Stomach smooth muscle (tissue), 2 donors: ENCODE results near the gene SREBF2.

Experiments used
- H3K27ac ChIP-seq: one replicate; pipeline ENCODE4 v1.7.0; 2013; ENCODE audit warnings: mild to moderate bottlenecking, low read length, inconsistent platforms
- H3K27me3 ChIP-seq, 2 donors: one replicate each; pipeline ENCODE4 v1.7.0; 2013; ENCODE audit warnings: low read length in 2 of 2; ENCODE audit not compliant: insufficient read depth in 2 of 2, control insufficient read depth in 1 of 2
- H3K36me3 ChIP-seq, 2 donors: one replicate each; pipeline ENCODE4 v1.7.0; 2013; ENCODE audit warnings: low read length in 2 of 2; ENCODE audit not compliant: control insufficient read depth in 2 of 2, insufficient read depth in 2 of 2
- H3K4me1 ChIP-seq: one replicate; pipeline ENCODE4 v1.7.0; 2013; ENCODE audit warnings: low read length; ENCODE audit not compliant: control insufficient read depth, insufficient read depth
- H3K4me3 ChIP-seq, 2 donors: one replicate each; pipeline ENCODE4 v1.7.0; 2013; ENCODE audit warnings: low read length in 2 of 2
- H3K9ac ChIP-seq, 2 donors: one replicate each; pipeline ENCODE4 v1.7.0; 2013; ENCODE audit warnings: low read length in 2 of 2, mild to moderate bottlenecking in 1 of 2
- H3K9me3 ChIP-seq, 2 donors: one replicate each; pipeline ENCODE4 v1.7.0; 2013; ENCODE audit warnings: low read length in 2 of 2; ENCODE audit not compliant: control insufficient read depth in 2 of 2
- donor health status: healthy.
- donor health status: Pancreatic carcinoma.

Gene SREBF2

DNA sequence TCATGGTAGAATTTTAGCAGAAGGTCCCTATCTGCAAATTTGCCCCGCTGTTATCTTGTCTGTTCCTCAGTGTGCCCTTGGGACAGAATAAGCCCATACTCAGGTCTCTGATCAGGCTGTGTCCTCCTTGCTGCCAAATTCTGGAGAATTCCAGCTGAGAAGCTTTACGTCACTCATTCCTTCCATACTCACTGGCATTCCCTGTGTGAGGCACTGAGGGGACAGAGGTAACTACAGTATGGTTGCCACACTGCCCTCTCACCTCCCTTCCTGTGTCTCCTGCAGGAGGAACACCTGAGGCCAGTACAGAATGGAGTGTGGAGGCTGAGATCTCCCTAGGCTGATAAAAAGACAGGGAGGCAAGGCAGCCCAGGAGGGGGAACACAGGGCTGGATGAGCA, 50.5 kb downstream of the SREBF2 start:
- Histone ChIP-seq H3K4me3 (no peak overlapping the region), H3K36me3 (peaks cover 56 to 72% of the 10 kb centered on the region in 2 donors), H3K9me3 (no peaks in the 10 kb centered on the region), H3K27ac (no peak overlapping the region), H3K9ac (no peak overlapping the region), H3K4me1 (no peaks in the 10 kb centered on the region), H3K27me3 (no peaks in the 10 kb centered on the region)

DNA sequence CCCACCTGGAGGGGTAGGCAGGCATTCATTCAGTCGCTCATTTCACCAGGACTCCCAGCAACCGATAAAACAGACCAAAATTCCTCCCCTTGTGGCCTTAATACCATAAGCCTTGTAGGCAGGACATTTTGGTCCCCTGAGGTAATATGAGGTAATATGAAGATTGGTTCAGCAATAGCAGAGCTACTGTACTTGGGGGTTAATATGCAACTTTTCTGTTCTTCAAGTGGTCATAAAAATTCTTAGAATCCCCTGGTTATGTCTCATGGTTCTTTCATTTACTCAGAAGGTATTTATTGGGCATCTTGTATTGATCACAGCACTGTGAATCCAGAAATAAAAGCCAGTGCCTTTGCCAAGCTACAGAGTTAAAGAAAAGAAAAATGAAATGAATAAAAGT, 52.2 kb downstream of the SREBF2 start:
- no peaks in the 10 kb centered on the region for H3K27me3 ChIP-seq
- H3K9ac ChIP-seq, result no peak overlapping the region
- H3K27ac ChIP-seq, result no peak overlapping the region
- H3K9me3 ChIP-seq, result no peaks in the 10 kb centered on the region
- no peak overlapping the region for H3K4me3 ChIP-seq
- peaks cover 55 to 69% of the 10 kb centered on the region in 2 donors for H3K36me3 ChIP-seq
- no peaks in the 10 kb centered on the region for H3K4me1 ChIP-seq

DNA sequence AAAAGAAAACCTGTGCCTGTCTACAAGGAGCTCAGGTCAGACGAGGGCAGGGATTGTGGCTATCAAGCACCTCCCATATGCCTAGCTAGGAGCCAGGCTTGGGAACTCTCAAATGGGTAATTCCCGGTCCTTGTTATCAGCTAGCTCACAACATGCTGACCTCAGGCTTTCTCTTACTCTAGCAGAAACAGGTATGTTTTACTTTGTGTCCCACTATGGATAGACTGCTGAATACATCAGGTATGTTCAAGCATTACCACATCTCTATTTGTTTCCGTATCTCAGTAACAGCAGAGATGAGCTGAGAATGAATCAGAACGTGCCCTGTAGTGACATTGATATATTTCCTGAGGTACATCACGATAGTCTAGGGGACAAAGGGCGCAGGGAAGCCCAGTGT, 52.6 kb downstream of the SREBF2 start:
- Histone ChIP-seq H3K4me3 (no peak overlapping the region), H3K4me1 (no peaks in the 10 kb centered on the region), H3K36me3 (peaks cover 57 to 72% of the 10 kb centered on the region in 2 donors), H3K9me3 (no peaks in the 10 kb centered on the region), H3K27me3 (no peaks in the 10 kb centered on the region), H3K9ac (no peak overlapping the region), H3K27ac (no peak overlapping the region)

DNA sequence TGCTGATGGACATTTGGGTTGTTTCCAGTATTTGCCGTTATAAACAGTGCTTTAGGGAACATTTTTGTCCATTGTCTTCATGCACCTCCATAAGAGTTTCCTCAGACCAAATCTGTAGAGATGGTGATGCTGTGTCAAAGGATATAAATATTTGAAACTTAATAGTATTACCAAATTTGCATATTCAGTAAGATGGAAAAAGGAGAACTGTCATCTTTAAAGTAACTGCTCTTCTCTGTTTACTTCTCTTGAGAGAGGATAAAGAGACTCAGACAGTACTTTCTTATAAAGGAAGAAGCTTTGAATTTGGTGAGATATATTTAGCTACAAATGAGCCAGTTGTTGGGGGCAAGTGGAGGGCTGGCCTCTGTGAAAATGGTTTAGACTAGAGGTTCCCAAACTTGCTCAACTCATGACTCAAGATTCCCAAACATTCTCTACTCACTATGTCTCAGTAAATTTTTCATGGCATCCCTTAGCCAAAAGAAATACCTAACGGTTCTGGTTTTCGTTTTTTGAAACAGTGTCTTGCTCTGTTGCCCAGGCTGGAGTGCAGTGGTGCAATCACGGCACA, 55.8 kb downstream of the SREBF2 start:
- peaks cover 52 to 62% of the 10 kb centered on the region in 2 donors for H3K36me3 ChIP-seq
- H3K27me3 ChIP-seq, result no peaks in the 10 kb centered on the region
- no peak overlapping the region for H3K27ac ChIP-seq
- H3K4me3 ChIP-seq, result no peak overlapping the region
- H3K9me3 ChIP-seq, result no peaks in the 10 kb centered on the region
- H3K9ac ChIP-seq, result no peak overlapping the region
- H3K4me1 ChIP-seq, result no peaks in the 10 kb centered on the region

DNA sequence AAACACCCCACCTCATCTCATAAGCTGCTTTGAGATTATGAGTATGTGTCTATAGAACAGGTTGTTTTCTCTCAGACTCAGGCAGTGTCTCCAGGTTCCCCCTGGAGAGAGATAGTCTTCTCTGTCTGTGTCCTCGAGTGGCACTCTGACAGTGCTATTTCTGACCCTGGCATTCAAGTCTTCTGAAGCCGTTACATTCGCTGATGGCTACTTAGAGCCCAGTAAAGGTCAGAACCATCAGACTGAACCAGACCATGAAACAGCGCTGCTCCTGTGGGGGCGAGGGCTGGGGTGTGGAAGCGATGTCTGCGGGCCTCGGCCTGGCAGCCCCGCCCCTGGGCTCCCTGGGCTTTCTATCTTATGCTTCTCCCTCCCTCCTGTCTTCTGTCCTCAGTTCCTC, 58.5 kb downstream of the SREBF2 start:
- Histone ChIP-seq H3K9ac (no peak overlapping the region), H3K27me3 (no peaks in the 10 kb centered on the region), H3K36me3 (peaks cover 41 to 51% of the 10 kb centered on the region in 2 donors), H3K9me3 (no peaks in the 10 kb centered on the region), H3K27ac (no peak overlapping the region), H3K4me3 (no peak overlapping the region), H3K4me1 (no peaks in the 10 kb centered on the region)

DNA sequence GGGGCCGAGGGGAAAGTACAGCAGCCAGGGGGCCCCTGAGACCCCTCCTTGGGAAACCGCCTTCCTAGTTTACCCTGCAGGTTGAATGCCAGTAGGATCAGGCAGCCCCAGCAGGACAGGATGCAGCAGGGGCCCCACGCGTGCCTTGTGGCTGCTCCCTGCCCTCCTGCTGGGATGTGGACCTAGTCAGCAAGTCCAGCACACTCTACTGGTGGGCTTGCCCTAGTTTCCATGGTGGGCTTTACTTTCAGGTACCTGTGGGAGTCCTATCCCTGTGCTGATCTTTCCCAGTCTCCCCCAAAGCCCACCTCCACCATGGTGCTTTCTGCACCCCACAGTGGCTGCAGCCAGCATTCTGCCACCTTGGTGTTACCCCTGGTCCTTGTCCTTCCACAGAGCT, 59.8 kb downstream of the SREBF2 start:
- Histone ChIP-seq H3K27me3 (no peaks in the 10 kb centered on the region), H3K9ac (no peak overlapping the region), H3K36me3 (peaks cover 45 to 56% of the 10 kb centered on the region in 2 donors), H3K4me1 (no peaks in the 10 kb centered on the region), H3K27ac (no peak overlapping the region), H3K4me3 (no peak overlapping the region), H3K9me3 (no peaks in the 10 kb centered on the region)

DNA sequence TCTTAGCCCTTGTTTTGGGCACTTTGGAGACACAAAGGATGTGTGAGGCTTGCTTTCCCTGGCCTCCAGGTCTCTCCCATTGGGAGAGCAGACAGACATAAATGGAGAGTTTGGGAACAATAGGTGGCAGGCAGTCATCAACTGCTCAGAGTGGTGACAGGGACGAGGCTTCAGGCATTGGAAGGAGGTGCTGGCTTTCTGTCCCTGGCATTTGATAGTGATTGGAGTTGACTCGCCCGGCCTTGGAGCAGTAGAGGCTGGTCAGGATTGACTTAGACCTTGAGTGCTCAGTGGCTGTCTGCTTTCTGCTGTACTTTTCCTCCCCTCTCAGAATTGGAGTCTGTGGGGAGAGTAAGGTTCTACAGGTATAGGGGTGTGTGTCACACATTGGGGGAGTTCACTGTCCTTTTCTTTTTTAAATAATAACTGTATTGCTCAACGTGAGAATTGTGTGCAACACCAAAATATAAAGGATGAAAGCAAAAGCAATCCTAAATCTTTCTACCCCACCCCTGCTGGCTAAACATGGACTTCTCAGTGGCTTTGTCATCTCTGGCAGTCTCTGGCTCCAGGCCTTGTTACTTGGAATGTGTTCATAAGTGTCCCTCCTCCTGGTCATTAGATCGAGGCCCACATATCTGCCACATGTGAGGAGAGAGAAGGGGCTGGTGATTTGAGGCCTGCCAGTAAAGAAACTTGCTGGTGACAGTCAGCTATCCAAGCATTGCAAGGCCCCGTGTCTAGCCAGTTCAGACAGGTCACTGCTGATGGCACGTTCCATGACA, 60.9 kb downstream of the SREBF2 start:
- no peaks in the 10 kb centered on the region for H3K4me1 ChIP-seq
- H3K27me3 ChIP-seq, result no peaks in the 10 kb centered on the region
- peaks cover 47 to 56% of the 10 kb centered on the region in 2 donors for H3K36me3 ChIP-seq
- H3K4me3 ChIP-seq, result no peak overlapping the region
- no peaks in the 10 kb centered on the region for H3K9me3 ChIP-seq
- no peak overlapping the region for H3K9ac ChIP-seq
- H3K27ac ChIP-seq, result no peak overlapping the region

DNA sequence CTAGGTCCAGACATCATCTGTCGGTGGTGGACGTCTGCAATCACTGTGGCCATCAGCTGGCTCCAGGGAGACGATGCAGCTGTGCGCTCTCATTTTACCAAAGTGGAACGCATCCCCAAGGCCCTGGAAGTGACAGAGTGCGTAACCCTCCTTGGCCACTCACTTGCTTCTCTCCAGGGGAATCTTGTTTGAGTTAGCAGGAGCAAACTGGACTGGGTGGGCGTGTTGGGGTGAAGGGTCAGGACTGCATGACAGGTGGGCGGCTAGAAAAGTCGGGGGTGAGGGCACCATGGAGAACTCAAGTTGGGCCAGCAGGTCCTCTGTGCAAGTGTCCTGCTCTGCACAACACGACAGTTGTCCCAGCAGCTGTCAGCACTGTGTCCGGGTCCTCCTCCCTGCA, 65.7 kb downstream of the SREBF2 start:
- Histone ChIP-seq H3K4me1 (no peaks in the 10 kb centered on the region), H3K9me3 (no peaks in the 10 kb centered on the region), H3K36me3 (peaks cover 47 to 65% of the 10 kb centered on the region in 2 donors), H3K9ac (no peak overlapping the region), H3K27me3 (no peaks in the 10 kb centered on the region), H3K27ac (no peak overlapping the region), H3K4me3 (no peak overlapping the region)

DNA sequence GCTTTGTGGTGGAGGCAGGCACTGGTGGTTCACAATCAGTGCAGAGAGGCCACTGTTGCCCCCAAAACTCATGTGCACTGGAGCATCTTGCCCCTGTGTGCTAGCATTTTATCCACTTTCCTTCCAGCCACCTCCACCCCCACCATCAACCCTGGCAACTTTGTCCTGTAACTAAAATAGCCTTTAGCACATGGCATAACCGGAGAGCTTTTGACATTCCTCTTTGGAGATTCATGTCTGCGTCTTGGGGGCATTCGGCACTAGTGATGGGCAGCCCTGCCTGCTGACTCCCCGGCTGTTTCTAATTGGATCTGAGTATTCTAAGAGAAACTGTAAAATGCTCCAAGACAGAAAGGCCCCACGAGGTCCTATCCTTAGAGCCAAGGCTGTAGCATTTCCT, 66.2 kb downstream of the SREBF2 start:
- Histone ChIP-seq H3K9ac (no peak overlapping the region), H3K4me3 (no peak overlapping the region), H3K36me3 (peaks cover 45 to 63% of the 10 kb centered on the region in 2 donors), H3K9me3 (no peaks in the 10 kb centered on the region), H3K4me1 (no peaks in the 10 kb centered on the region), H3K27me3 (no peaks in the 10 kb centered on the region), H3K27ac (no peak overlapping the region)

DNA sequence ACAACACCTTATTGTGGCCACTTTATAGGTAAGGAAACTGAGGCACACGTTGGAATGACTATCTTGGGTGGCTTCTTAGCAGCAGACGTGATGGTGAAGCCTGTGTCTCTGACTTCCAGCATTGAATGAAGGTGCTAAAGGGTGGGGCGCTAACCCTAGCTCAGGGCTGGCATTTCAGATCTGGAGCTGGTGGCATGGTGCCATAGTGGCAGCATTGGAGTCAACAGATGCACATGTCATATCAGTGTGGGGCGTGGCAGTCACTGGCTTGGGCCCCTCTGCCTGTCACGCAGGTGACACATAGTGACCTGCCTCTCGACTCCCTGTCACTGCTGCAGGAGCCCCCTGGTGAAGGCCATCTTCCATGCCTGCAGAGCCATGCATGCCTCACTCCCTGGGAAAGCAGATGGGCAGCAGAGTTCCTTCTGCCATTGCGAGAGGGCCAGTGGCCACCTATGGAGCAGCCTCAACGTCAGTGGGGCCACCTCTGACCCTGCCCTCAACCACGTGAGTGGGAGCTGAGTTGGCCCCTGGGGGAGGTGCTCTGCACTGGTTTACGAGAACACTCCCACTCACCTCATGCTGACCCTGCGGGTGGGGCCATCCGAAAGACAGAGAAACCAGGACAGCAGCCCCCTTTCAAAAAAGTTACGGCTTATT, 67.2 kb downstream of the SREBF2 start:
- Histone ChIP-seq H3K27ac (no peak overlapping the region), H3K9me3 (no peaks in the 10 kb centered on the region), H3K27me3 (no peaks in the 10 kb centered on the region), H3K4me3 (no peak overlapping the region), H3K9ac (no peak overlapping the region), H3K36me3 (peaks cover 43 to 60% of the 10 kb centered on the region in 2 donors), H3K4me1 (no peaks in the 10 kb centered on the region)
